ENCODE results near the gene OGFOD3. TPM values are rescaled to one million over a fixed set of nuclear protein-coding genes. Genes with fewer than 3 reads are reported as not detected.
A peak's percentile ranks its signal among the peaks of the same experiment; 100 is the strongest.

The OGFOD3 gene
- total and polyA plus RNA-seq, 9 of the 15 experiments (the other 6 are each of a cell fraction or from before 2014, with no cell fraction given) = 0.69 to 44.7 (median 18.9) TPM

- TF ChIP-seq CEBPG (CRISPR knock-in tag; IDR thresholded peaks at IDR 0.05) = no peak
- TF ChIP-seq CEBPG (tag; conservative IDR thresholded peaks at IDR 0.05 in 1 of 2, IDR thresholded peaks at IDR 0.05 in 1 of 2) = no peak
- TF ChIP-seq ATF7 (IDR thresholded peaks at IDR 0.05) = peak; percentile 72
- TF ChIP-seq ELF4 (CRISPR knock-in tag; IDR thresholded peaks at IDR 0.05) = peak; percentile 52; the same call in 1 of the 2 replicates
- TF ChIP-seq ZNF217 (CRISPR knock-in tag; IDR thresholded peaks at IDR 0.05) = no peak
- TF ChIP-seq, protein P1, sequence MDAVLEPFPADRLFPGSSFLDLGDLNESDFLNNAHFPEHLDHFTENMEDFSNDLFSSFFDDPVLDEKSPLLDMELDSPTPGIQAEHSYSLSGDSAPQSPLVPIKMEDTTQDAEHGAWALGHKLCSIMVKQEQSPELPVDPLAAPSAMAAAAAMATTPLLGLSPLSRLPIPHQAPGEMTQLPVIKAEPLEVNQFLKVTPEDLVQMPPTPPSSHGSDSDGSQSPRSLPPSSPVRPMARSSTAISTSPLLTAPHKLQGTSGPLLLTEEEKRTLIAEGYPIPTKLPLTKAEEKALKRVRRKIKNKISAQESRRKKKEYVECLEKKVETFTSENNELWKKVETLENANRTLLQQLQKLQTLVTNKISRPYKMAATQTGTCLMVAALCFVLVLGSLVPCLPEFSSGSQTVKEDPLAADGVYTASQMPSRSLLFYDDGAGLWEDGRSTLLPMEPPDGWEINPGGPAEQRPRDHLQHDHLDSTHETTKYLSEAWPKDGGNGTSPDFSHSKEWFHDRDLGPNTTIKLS (IDR thresholded peaks at IDR 0.05; ENCODE audit: borderline replicate concordance, low read depth) = peak; percentile 93
- TF ChIP-seq MIER1 (IDR thresholded peaks at IDR 0.05; ENCODE audit: low read depth) = no peak
- peak; percentile 92; the same call in 1 of the 2 replicates for TF ChIP-seq ZNF175 (CRISPR knock-in tag; IDR thresholded peaks at IDR 0.05; ENCODE audit: low read depth)
- TF ChIP-seq, protein P2, sequence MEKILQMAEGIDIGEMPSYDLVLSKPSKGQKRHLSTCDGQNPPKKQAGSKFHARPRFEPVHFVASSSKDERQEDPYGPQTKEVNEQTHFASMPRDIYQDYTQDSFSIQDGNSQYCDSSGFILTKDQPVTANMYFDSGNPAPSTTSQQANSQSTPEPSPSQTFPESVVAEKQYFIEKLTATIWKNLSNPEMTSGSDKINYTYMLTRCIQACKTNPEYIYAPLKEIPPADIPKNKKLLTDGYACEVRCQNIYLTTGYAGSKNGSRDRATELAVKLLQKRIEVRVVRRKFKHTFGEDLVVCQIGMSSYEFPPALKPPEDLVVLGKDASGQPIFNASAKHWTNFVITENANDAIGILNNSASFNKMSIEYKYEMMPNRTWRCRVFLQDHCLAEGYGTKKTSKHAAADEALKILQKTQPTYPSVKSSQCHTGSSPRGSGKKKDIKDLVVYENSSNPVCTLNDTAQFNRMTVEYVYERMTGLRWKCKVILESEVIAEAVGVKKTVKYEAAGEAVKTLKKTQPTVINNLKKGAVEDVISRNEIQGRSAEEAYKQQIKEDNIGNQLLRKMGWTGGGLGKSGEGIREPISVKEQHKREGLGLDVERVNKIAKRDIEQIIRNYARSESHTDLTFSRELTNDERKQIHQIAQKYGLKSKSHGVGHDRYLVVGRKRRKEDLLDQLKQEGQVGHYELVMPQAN (IDR thresholded peaks at IDR 0.05; ENCODE audit: borderline replicate concordance) = peak; percentile 67; the same call in 1 of the 2 replicates
- TF ChIP-seq, protein P3, sequence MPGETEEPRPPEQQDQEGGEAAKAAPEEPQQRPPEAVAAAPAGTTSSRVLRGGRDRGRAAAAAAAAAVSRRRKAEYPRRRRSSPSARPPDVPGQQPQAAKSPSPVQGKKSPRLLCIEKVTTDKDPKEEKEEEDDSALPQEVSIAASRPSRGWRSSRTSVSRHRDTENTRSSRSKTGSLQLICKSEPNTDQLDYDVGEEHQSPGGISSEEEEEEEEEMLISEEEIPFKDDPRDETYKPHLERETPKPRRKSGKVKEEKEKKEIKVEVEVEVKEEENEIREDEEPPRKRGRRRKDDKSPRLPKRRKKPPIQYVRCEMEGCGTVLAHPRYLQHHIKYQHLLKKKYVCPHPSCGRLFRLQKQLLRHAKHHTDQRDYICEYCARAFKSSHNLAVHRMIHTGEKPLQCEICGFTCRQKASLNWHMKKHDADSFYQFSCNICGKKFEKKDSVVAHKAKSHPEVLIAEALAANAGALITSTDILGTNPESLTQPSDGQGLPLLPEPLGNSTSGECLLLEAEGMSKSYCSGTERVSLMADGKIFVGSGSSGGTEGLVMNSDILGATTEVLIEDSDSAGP (CRISPR knock-in tag; IDR thresholded peaks at IDR 0.05) = no peak
- TF ChIP-seq, protein P4, sequence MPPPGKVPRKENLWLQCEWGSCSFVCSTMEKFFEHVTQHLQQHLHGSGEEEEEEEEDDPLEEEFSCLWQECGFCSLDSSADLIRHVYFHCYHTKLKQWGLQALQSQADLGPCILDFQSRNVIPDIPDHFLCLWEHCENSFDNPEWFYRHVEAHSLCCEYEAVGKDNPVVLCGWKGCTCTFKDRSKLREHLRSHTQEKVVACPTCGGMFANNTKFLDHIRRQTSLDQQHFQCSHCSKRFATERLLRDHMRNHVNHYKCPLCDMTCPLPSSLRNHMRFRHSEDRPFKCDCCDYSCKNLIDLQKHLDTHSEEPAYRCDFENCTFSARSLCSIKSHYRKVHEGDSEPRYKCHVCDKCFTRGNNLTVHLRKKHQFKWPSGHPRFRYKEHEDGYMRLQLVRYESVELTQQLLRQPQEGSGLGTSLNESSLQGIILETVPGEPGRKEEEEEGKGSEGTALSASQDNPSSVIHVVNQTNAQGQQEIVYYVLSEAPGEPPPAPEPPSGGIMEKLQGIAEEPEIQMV (tag; conservative IDR thresholded peaks at IDR 0.05; ENCODE audit: low read depth) = peak; percentile 64
- peak; percentile 79 to 90 for TF ChIP-seq KDM1A (IDR thresholded peaks at IDR 0.05)
- TF ChIP-seq CBFA2T2 (conservative IDR thresholded peaks at IDR 0.05) = peak; percentile 98
- no peak for TF ChIP-seq POLR2H (tag; IDR thresholded peaks at IDR 0.05; ENCODE audit: low read depth)
- no peak for TF ChIP-seq PBX2 (CRISPR knock-in tag; IDR thresholded peaks at IDR 0.05; ENCODE audit: low read depth)
- peak; percentile 47 for TF ChIP-seq PBX2 (tag; conservative IDR thresholded peaks at IDR 0.05; ENCODE audit: low read depth)
- TF ChIP-seq RBM15 (IDR thresholded peaks at IDR 0.05; ENCODE audit: insufficient read depth, low read length) = no peak
- TF ChIP-seq ZNF785 (CRISPR knock-in tag; IDR thresholded peaks at IDR 0.05) = no peak
Measured at GRCh38 chr17:82345151-82345976, 73.0 kb downstream of the OGFOD3 start (continued).
